ENCODE measurements around the gene RTEL1. TPM values are rescaled to one million over a fixed set of nuclear protein-coding genes. Genes with fewer than 3 reads are reported as not detected.

Gene RTEL1
- polyA plus RNA-seq, 1 donor from 2014 or later = 29.2 TPM

DNA sequence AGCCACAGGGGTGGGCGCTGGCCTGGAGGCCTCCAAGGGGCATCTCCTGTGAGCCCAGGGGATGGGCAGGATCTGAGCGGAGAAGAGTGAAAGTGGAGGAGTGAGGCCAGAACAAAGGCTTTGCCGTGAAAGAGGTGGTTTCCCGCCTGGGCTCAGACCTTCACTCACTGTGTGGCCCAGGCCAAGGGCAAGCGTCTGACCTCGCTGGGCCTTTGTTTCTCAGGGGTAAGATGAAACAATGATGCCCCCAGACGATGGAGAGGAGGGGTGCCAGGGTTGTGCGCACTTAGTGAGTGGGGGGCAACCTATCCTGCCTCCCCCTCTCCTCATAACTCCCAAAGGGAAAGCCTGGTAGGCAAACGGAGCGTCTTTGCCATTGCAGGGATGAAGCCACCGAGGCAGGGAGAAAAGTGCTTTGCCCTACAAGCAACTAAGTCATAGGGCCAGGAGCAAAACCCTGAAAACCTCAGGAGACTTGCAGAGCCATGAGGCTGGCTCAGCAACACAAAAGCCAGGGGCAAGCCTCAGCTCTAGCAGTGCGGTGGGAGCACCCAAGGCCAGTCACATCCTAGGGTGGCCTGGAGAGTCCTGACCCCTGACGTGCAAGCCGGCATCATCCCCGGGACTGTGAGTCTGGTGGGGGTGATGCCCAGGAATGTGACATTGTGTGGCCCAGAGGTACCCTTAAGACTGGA, 4.0 kb upstream of the RTEL1 start:
- Histone ChIP-seq H2AFZ (ENCODE audit: low read depth, low read length) (peak overlapping the region; percentile 68), H3K9me3 (ENCODE audit: low read length) (no peaks in the 10 kb centered on the region), H3K4me3 (ENCODE audit: low read length) (peak overlapping the region; percentile 93), H4K20me1 (ENCODE audit: insufficient read depth) (peaks cover 14% of the 10 kb centered on the region), H3F3A (ENCODE audit: insufficient read depth, low read length, poor library complexity, severe bottlenecking) (no peaks in the 10 kb centered on the region), H3K27ac (ENCODE audit: low read length) (peak overlapping the region; percentile 95), H3K27me3 (ENCODE audit: insufficient read depth, low read depth, low read length) (no peaks in the 10 kb centered on the region), H3K9ac (ENCODE audit: low read length) (peak overlapping the region; percentile 97), H3K4me2 (ENCODE audit: low read length) (peak overlapping the region; percentile 59), H3K79me2 (replicated peaks; ENCODE audit: insufficient read depth, low read length) (peaks cover 19% of the 10 kb centered on the region), H3K36me3 (ENCODE audit: insufficient read depth, low read length) (no peaks in the 10 kb centered on the region), H3K9me2 (ENCODE audit: insufficient read depth, low read length) (no peaks in the 10 kb centered on the region)
- TF ChIP-seq TAF1 (IDR thresholded peaks at IDR 0.05; ENCODE audit: low read depth) (no peak), CTCF (IDR thresholded peaks at IDR 0.05; ENCODE audit: poor library complexity, severe bottlenecking) (no peak), EZH2 (IDR thresholded peaks at IDR 0.05; ENCODE audit: borderline replicate concordance, insufficient read depth, low read length, poor library complexity, severe bottlenecking) (no peak), RAD21 (conservative IDR thresholded peaks at IDR 0.05) (no peak), REST (IDR thresholded peaks at IDR 0.05; ENCODE audit: borderline replicate concordance) (no peak), POLR2AphosphoS5 (IDR thresholded peaks at IDR 0.05) (no peak), MXI1 (conservative IDR thresholded peaks at IDR 0.05; ENCODE audit: poor library complexity, severe bottlenecking) (no peak), SMC3 (conservative IDR thresholded peaks at IDR 0.05; ENCODE audit: poor library complexity) (no peak), EP300 (conservative IDR thresholded peaks at IDR 0.05; ENCODE audit: poor library complexity, severe bottlenecking) (no peak)

- no peak overlapping the region for H3K4me2 ChIP-seq (ENCODE audit: low read length)
- TF ChIP-seq CTCF (IDR thresholded peaks at IDR 0.05; ENCODE audit: poor library complexity, severe bottlenecking) = no peak
- TF ChIP-seq SMC3 (conservative IDR thresholded peaks at IDR 0.05; ENCODE audit: poor library complexity) = no peak
- TF ChIP-seq TAF1 (IDR thresholded peaks at IDR 0.05; ENCODE audit: low read depth) = no peak
- no peak for TF ChIP-seq EP300 (conservative IDR thresholded peaks at IDR 0.05; ENCODE audit: poor library complexity, severe bottlenecking)
- TF ChIP-seq EZH2 (IDR thresholded peaks at IDR 0.05; ENCODE audit: borderline replicate concordance, insufficient read depth, low read length, poor library complexity, severe bottlenecking) = no peak
- TF ChIP-seq POLR2AphosphoS5 (IDR thresholded peaks at IDR 0.05) = no peak
- TF ChIP-seq MXI1 (conservative IDR thresholded peaks at IDR 0.05; ENCODE audit: poor library complexity, severe bottlenecking) = no peak
- no peak for TF ChIP-seq REST (IDR thresholded peaks at IDR 0.05; ENCODE audit: borderline replicate concordance)
- no peak for TF ChIP-seq RAD21 (conservative IDR thresholded peaks at IDR 0.05)
These were observed 2.9 kb upstream of the RTEL1 start for GRCh38 chr20:63655249-63655648.

More at GRCh38 chr20:63655249-63655648, 2.9 kb upstream of the RTEL1 start:
- H3K27ac ChIP-seq (ENCODE audit: low read length) = no peak overlapping the region
- H2AFZ ChIP-seq (ENCODE audit: low read depth, low read length) = no peak overlapping the region
- no peak overlapping the region for H3K9ac ChIP-seq (ENCODE audit: low read length)
- H3F3A ChIP-seq (ENCODE audit: insufficient read depth, low read length, poor library complexity, severe bottlenecking) = no peaks in the 10 kb centered on the region
- H4K20me1 ChIP-seq (ENCODE audit: insufficient read depth) = peaks cover 14% of the 10 kb centered on the region
- no peaks in the 10 kb centered on the region for H3K27me3 ChIP-seq (ENCODE audit: insufficient read depth, low read depth, low read length)
- H3K9me2 ChIP-seq (ENCODE audit: insufficient read depth, low read length) = no peaks in the 10 kb centered on the region
- no peaks in the 10 kb centered on the region for H3K36me3 ChIP-seq (ENCODE audit: insufficient read depth, low read length)
- H3K79me2 ChIP-seq (replicated peaks; ENCODE audit: insufficient read depth, low read length) = peaks cover 19% of the 10 kb centered on the region
- no peaks in the 10 kb centered on the region for H3K9me3 ChIP-seq (ENCODE audit: low read length)
- no peak overlapping the region for H3K4me3 ChIP-seq (ENCODE audit: low read length)
